ENCODE data around the gene STX7. TPM values are rescaled to one million over a fixed set of nuclear protein-coding genes. Genes with fewer than 3 reads are reported as not detected.

STX7 gene
- total RNA-seq, 1 experiment from 2014 or later: 27.8 TPM

GRCh38 chr6:132496519-132497180, 16.3 kb downstream of the STX7 start:
- Histone ChIP-seq H3K9ac (ENCODE audit: low read length) (no peak overlapping the region), H3K9me3 (ENCODE audit: control insufficient read depth in 1 of 2, insufficient read depth in 1 of 2, low read depth in 1 of 2, low read length in 2 of 2) (no peaks in the 10 kb centered on the region), H3K4me3 (replicated peaks in 1 of 2; ENCODE audit: low read depth in 1 of 2, low read length in 2 of 2) (no peak overlapping the region), H3K9me2 (ENCODE audit: insufficient read depth) (no peaks in the 10 kb centered on the region), H3K27ac (ENCODE audit: low read depth, low read length) (no peak overlapping the region), H2AFZ (ENCODE audit: low read depth, low read length, poor library complexity, severe bottlenecking) (no peak overlapping the region), H3K4me2 (ENCODE audit: low read length) (no peak overlapping the region), H3K79me2 (ENCODE audit: insufficient read depth, low read length) (peaks cover 14% of the 10 kb centered on the region), H3K4me1 (ENCODE audit: control insufficient read depth in 1 of 2, insufficient read depth in 2 of 2, low read length in 2 of 2) (no peaks in the 10 kb centered on the region), H3K36me3 (ENCODE audit: control insufficient read depth in 1 of 2, insufficient read depth in 2 of 2, low read length in 2 of 2) (no peaks in the 10 kb centered on the region), H4K20me1 (ENCODE audit: insufficient read depth) (no peaks in the 10 kb centered on the region), H3K27me3 (ENCODE audit: insufficient read depth, low read length) (no peaks in the 10 kb centered on the region)
- ChIA-PET POLR2A (no interaction called here), RAD21 (ENCODE audit: low non-redundant PET in 1 of 2, low total read pairs in 2 of 2, uncharacterized antibody in 2 of 2, unreplicated experiment in 2 of 2) (no interaction called here), CTCF (interaction anchor here (1.5 to 2.4 kb wide), 2 partner anchors 12 to 216 kb away, joined by 8 read pairs; no protein-coding TSS in a partner anchor)
- no TSS peak for BruUV-seq (replicated peaks)
- no peak for DNase-seq (ENCODE audit: low read depth, low spot score)
- no peak for TF ChIP-seq EZH2phosphoT487 (IDR thresholded peaks at IDR 0.05; ENCODE audit: borderline replicate concordance)
- TF ChIP-seq TCF7L2 (IDR thresholded peaks at IDR 0.05; ENCODE audit: borderline replicate concordance, extremely low read depth, insufficient read depth, insufficient read length): no peak
- no peak for TF ChIP-seq REST (IDR thresholded peaks at IDR 0.05; ENCODE audit: low read depth)
- no peak for TF ChIP-seq SRF (IDR thresholded peaks at IDR 0.05; ENCODE audit: low read depth)
- TF ChIP-seq SP1 (IDR thresholded peaks at IDR 0.05; ENCODE audit: low read depth): no peak
- intact Hi-C loops (cut with micrococcal nuclease): no loop called here
- ATAC-seq: no peak
